ENCODE data around the gene SLC26A11. TPM values are rescaled to one million over a fixed set of nuclear protein-coding genes. Genes with fewer than 3 reads are reported as not detected.
"Not testable (repeated sequence)": the region's sequence is repeated elsewhere in the genome, so short reads cannot be mapped to it uniquely, and the experiment has no call there.

The SLC26A11 gene
- total RNA-seq, 1 donor from 2014 or later = 35.9 TPM

GRCh38 chr17:80269405-80269807 is 49.2 kb downstream of the SLC26A11 start:
- DNase-seq (ENCODE audit: low spot score) = no peak
- intact Hi-C loops (cut with DNase I) = no loop called here
- ATAC-seq = no peak

GRCh38 chr17:80270104-80270503 is 49.9 kb downstream of the SLC26A11 start:
- no peak for ATAC-seq
- no peak for DNase-seq (ENCODE audit: low spot score)
- intact Hi-C loops (cut with DNase I) = no loop called here

- ATAC-seq (peak; percentile 20), DNase-seq (ENCODE audit: low spot score) (no peak)
- intact Hi-C loops (cut with DNase I) = no loop called here
Observed at GRCh38 chr17:80270836-80271235, 50.6 kb downstream of the SLC26A11 start.

GRCh38 chr17:80272366-80272765 is 52.1 kb downstream of the SLC26A11 start:
- ATAC-seq = no peak
- intact Hi-C loops (cut with DNase I) = no loop called here

GRCh38 chr17:80274331-80274730 is 54.1 kb downstream of the SLC26A11 start:
- intact Hi-C loops (cut with DNase I) = no loop called here
- DNase-seq (ENCODE audit: low spot score) = no peak

More at GRCh38 chr17:80272366-80272765, 52.1 kb downstream of the SLC26A11 start:
- DNase-seq (ENCODE audit: low spot score) = no peak

GRCh38 chr17:80274871-80275449 is 54.7 kb downstream of the SLC26A11 start:
- DNase-seq (ENCODE audit: low spot score) (no peak), ATAC-seq (no peak)
- intact Hi-C loops (cut with DNase I) = no loop called here

More at GRCh38 chr17:80274331-80274730, 54.1 kb downstream of the SLC26A11 start:
- no peak for ATAC-seq

GRCh38 chr17:80275857-80276256 is 55.6 kb downstream of the SLC26A11 start:
- DNase-seq (ENCODE audit: low spot score); ATAC-seq; intact Hi-C loops (cut with DNase I): not testable (repeated sequence)

GRCh38 chr17:80277751-80278671 is 57.8 kb downstream of the SLC26A11 start:
- no peak for DNase-seq (ENCODE audit: low spot score)
- intact Hi-C loops (cut with DNase I) = no loop called here
- ATAC-seq = peak; percentile 29

GRCh38 chr17:80279895-80280294 is 59.7 kb downstream of the SLC26A11 start:
- ATAC-seq = peak; percentile 90
- DNase-seq (ENCODE audit: low spot score) = peak; percentile 78
- intact Hi-C loops (cut with DNase I) = no loop called here

GRCh38 chr17:80281516-80281915 is 61.3 kb downstream of the SLC26A11 start:
- ATAC-seq (no peak), DNase-seq (ENCODE audit: low spot score) (no peak)
- intact Hi-C loops (cut with DNase I) = loop anchor here (1.0 kb wide), 1 partner anchor 17 kb away; no protein-coding TSS in a partner anchor

GRCh38 chr17:80283116-80283852 is 63.1 kb downstream of the SLC26A11 start:
- ATAC-seq (no peak), DNase-seq (ENCODE audit: low spot score) (no peak)
- intact Hi-C loops (cut with DNase I) = no loop called here

- intact Hi-C loops (cut with DNase I) = no loop called here
Observed at GRCh38 chr17:80284631-80285030, 64.4 kb downstream of the SLC26A11 start.

GRCh38 chr17:80285237-80285920 is 65.2 kb downstream of the SLC26A11 start:
- DNase-seq (ENCODE audit: low spot score) (no peak), ATAC-seq (no peak)
- intact Hi-C loops (cut with DNase I) = no loop called here

More at GRCh38 chr17:80284631-80285030, 64.4 kb downstream of the SLC26A11 start:
- no peak for DNase-seq (ENCODE audit: low spot score)
- no peak for ATAC-seq

GRCh38 chr17:80286638-80286960 is 66.4 kb downstream of the SLC26A11 start:
- intact Hi-C loops (cut with DNase I) = no loop called here
- ATAC-seq (no peak), DNase-seq (ENCODE audit: low spot score) (no peak)

- ATAC-seq (no peak), DNase-seq (ENCODE audit: low spot score) (no peak)
- intact Hi-C loops (cut with DNase I) = no loop called here
Observed at GRCh38 chr17:80287038-80287437, 66.8 kb downstream of the SLC26A11 start.

- ATAC-seq = peak; percentile 8
- intact Hi-C loops (cut with DNase I) = no loop called here
Observed at GRCh38 chr17:80287806-80288567, 67.8 kb downstream of the SLC26A11 start.

GRCh38 chr17:80289616-80290015 is 69.4 kb downstream of the SLC26A11 start:
- ATAC-seq (no peak), DNase-seq (ENCODE audit: low spot score) (no peak)
- intact Hi-C loops (cut with DNase I) = no loop called here

More at GRCh38 chr17:80287806-80288567, 67.8 kb downstream of the SLC26A11 start:
- DNase-seq (ENCODE audit: low spot score) = no peak

GRCh38 chr17:80290156-80290555 is 69.9 kb downstream of the SLC26A11 start:
- intact Hi-C loops (cut with DNase I) = no loop called here
- ATAC-seq (no peak), DNase-seq (ENCODE audit: low spot score) (no peak)

Measured in sciatic nerve (tissue), 2 donors.